Activated naive CD4-positive, alpha-beta T cell treated with anti-CD3 and anti-CD28 coated beads, Interleukin-2, amount 50 U/mL, for 72 hours (primary cell): ENCODE measurements around the gene TRA2A. TPM values are rescaled to one million over a fixed set of nuclear protein-coding genes. Genes with fewer than 3 reads are reported as not detected.
A peak's percentile ranks its signal among the peaks of the same experiment; 100 is the strongest.
"Not testable (repeated sequence)": the region's sequence is repeated elsewhere in the genome, so short reads cannot be mapped to it uniquely, and the experiment has no call there.

Source experiments
- ATAC-seq, 2 donors: fragments of 150-1000 bp; cut with Tn5 transposase; 2 replicates each; pipeline ENCODE4 v1.10.0; 2021; ENCODE audit warnings: mild to moderate bottlenecking in 2 of 2, moderate library complexity in 2 of 2
- DNase-seq, 2 donors: peaks; one replicate each; pipeline ENCODE4 v3.0.0; 2021 to 2022; ENCODE audit warnings: low spot score in 2 of 2
- H3K27ac Mint-ChIP-seq, 2 donors: one replicate each; pipeline ENCODE4 v1.8.0; 2022; ENCODE audit warnings: mild to moderate bottlenecking in 2 of 2, mixed read lengths in 2 of 2
- H3K36me3 Mint-ChIP-seq, 2 donors: one replicate each; pipeline ENCODE4 v1.8.0; 2022; ENCODE audit warnings: mixed read lengths in 2 of 2
- H3K9me3 Mint-ChIP-seq, 2 donors: one replicate each; pipeline ENCODE4 v1.8.0; 2022; ENCODE audit warnings: mixed read lengths in 2 of 2
- total RNA-seq, 2 donors: library from RNA; stranded (reverse); gene quantifications; one replicate each; pipeline ENCODE4 v1.2.3, GENCODE V29; 2022

The TRA2A gene
- 100 to 1,000 TPM in 1 of 2 donors, 10 to 100 TPM in 1; 85.8 to 114 TPM for total RNA-seq

DNA sequence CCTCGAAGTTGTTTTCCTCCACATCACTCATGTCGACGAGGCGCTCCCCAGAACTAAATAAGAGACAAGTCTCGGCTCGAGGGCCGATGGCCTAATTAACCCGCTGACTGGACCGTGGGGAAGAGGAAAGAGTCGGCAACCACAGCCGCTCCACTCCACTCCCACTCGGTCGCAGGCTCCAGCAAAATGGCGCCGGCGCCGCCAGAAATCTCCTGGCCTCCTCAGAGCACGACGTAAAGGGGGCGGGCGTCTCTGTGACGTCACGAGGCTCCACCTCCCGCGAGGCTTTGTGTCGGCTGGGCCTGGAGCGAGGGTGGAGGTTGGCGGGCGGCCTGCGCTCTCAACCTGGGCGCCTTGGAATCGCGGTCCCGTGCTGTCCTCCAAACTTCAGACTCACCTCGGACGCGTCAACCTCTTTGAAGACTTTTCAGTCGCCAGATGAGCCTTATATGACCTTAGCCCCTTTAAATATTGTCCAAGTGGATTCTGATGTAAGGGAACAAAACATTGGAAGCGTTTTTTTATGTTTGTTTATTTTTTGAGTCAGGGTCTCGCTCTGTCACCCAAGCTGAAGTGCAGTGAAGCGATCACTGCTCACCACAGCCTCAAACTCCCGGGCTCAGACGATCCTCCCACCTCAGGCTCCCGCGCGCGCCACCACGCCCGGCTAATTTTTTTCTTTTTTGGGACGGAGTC, at the start of gene TRA2A:
Gene TRA2A, minus strand, starts transcription at position 188 of the 696 bp plus-strand sequence. Its CDS starts 157 bp downstream, at position 31.
- ATAC-seq (peak; percentile 91 to 96), DNase-seq (peak; percentile 95 to 96)
- Mint-ChIP-seq H3K36me3 (peaks cover 21 to 31% of the 10 kb centered on the region in 2 donors), H3K9me3 (no peaks in the 10 kb centered on the region), H3K27ac (peak within 1 kb of the TSS; percentile 99 to 100)

DNA sequence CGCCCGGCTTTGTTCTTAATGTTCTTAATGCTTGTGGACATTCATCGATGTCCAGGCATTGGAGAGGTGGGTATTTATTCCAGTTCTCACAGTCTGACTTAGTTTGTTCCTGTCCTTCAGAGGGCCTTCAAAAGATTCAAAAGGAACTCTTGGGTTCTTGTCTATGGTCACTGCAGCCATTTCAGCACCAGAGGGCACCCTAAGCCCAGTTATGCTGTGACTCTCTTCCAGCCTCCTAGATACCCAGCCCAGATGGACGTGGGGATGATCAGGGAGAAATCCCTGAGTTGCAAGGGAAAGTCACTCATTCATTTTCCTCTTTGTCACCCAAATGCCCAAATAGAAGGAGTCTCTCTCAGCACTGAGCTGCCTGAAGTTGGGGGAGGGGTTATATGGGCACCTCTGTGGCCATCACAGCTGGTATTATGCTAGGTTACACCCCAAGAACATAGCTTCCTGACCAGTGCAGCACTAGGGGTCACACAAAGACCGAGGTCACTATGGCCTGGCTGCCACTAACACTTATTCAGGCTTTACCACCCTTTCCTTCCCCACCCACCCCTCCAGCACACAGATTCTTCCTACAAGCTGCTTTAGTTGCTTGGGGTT, 38.9 kb upstream of the TRA2A start:
- Mint-ChIP-seq H3K27ac (no peak overlapping the region), H3K9me3 (no peaks in the 10 kb centered on the region), H3K36me3 (no peaks in the 10 kb centered on the region)
- ATAC-seq, result peak; percentile 84 to 86
- DNase-seq, result peak in 1 of 2 donors; percentile 64

DNA sequence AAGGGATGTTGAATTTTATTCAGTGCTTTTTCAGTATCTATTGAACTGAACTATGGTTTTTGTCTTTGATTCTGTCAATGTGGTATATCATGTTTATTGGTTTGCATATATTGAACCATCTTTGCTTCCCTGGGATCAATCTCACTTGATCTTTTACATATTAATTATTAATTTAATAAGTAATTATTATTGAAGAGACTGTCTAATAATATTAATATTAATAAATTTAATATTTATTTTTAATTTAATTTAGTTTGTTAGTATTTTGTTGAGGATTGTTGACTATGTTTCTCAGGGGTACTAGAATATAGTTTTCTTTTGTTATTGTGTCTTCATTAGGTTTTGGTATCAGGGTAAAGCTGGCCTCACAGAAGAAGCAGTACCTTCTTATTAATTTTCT, 26.5 kb upstream of the TRA2A start:
- H3K9me3 Mint-ChIP-seq, result no peaks in the 10 kb centered on the region
- no peaks in the 10 kb centered on the region for H3K36me3 Mint-ChIP-seq

DNA sequence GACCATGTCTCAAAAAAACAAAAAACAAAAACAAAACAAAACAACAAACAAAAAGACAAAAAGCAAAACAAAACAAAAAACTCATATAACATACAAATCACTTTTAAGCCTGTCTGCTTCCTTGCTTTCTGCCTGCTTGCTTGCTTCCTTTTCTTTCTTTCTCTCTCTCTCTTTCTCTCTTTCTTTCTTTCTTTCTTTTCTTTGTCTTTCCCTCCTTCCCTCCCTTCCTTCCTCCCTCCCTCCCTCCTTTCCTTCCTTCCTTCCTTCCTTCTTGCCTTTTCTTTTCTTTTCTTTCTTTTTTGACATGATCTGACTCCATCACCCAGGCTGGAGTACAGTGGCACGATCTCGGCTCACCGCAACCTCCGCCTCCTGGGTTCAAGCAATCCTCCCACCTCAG, 15.9 kb upstream of the TRA2A start:
- no peak for ATAC-seq
- Mint-ChIP-seq H3K9me3 (no peaks in the 10 kb centered on the region), H3K27ac (no peak overlapping the region), H3K36me3 (no peaks in the 10 kb centered on the region)
- no peak for DNase-seq

More for the DNA sequence above, 26.5 kb upstream of the TRA2A start:
- no peak overlapping the region for H3K27ac Mint-ChIP-seq
- ATAC-seq, result no peak
- no peak for DNase-seq

DNA sequence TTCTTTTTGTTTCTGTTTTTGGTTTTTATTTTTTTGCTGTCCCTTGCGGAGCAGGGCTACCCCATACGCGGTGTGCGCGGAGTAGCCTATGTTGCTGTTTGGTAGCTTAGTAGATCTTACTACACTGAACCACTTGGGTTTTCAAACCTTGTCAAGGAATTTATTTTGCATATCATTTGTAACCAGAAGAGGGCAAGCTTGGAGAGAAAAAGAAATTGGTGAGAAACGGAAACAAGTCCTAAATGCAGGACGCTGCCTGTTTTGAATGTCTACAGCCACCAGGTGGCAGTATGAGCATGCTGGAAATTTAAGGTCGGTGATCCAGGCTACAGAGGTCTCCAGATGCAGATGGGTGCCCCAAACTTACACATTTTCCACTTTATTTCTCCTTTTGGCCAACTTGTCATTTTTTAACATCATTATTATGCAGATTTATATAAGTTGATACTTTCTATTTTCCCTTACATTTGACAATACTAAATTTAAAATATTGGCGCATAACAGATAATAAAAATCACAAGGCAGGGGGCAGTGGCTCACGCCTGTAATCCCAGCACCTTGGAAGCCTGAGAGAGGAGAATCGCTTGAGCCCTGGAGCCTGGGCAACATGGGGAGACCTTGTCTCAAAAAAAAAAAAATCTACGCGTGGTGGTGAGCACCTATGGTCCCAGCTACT, 15.3 kb upstream of the TRA2A start:
- Mint-ChIP-seq H3K36me3 (no peaks in the 10 kb centered on the region), H3K9me3 (no peaks in the 10 kb centered on the region), H3K27ac (no peak overlapping the region)
- DNase-seq (peak; percentile 72), ATAC-seq (peak; percentile 85)

DNA sequence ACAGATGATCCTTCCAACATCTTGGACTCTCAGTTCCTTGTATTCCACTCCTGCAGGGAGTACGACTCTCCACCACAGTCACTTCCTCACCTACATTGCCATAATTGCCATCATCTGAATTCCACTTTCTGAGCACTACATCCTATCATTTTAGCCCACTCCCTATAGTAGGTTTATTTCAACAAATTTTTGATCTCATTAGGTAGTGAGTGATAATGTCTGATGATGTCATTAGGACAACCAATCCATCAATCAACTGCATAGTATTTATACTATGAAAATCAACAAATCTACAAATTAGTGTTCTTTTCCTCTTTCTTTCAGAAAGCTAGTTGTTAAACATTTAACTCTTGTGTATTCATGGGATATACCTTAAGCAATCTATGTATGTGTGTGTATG, 13.7 kb upstream of the TRA2A start:
- ATAC-seq, result no peak
- no peak for DNase-seq
- H3K36me3 Mint-ChIP-seq, result no peaks in the 10 kb centered on the region
- H3K27ac Mint-ChIP-seq, result no peak overlapping the region
- H3K9me3 Mint-ChIP-seq, result no peaks in the 10 kb centered on the region

DNA sequence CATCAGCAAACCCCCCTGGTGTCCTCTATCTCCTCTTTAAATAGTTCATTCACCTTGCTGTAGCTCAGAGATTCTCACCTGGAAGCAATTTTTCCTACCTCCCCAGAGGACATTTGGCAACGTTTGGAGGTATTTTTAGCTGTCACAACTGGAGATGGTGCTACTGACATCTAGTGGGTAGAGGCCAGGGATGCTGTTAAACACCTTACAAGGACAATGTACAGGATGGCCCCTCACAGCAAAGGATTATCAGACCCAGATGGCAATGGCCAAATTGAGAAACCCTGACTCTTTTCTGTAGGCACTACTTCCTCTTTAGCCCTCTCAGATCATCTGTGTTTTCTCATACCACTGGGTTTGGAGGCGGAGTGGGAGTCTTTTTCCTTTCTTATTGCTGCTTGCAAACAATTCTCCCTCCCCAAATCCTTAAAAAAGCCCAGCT, 13.2 kb upstream of the TRA2A start:
- DNase-seq (no peak), ATAC-seq (no peak)
- Mint-ChIP-seq H3K27ac (no peak overlapping the region), H3K36me3 (no peaks in the 10 kb centered on the region), H3K9me3 (no peaks in the 10 kb centered on the region)

DNA sequence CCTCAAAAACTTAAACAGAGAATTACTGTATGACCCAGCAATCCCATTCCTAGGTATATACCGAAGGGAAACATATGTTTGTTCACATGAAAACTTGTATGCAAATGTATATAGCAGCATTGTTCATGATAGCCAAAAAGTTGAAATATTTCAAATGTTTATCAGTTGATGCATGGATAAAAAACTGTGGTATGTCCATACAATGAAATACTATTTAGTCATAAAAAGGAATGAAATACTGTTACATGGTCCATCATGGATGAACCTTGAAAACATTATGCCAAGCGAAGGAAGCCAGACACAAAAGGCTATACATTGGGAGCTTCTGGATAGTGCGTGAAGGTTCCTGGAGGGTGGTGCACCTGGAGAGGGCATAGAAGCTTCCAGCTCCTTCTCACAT, 11.0 kb upstream of the TRA2A start:
- ATAC-seq (no peak), DNase-seq (no peak)
- Mint-ChIP-seq H3K27ac (no peak overlapping the region), H3K9me3 (no peaks in the 10 kb centered on the region), H3K36me3 (no peaks in the 10 kb centered on the region)

DNA sequence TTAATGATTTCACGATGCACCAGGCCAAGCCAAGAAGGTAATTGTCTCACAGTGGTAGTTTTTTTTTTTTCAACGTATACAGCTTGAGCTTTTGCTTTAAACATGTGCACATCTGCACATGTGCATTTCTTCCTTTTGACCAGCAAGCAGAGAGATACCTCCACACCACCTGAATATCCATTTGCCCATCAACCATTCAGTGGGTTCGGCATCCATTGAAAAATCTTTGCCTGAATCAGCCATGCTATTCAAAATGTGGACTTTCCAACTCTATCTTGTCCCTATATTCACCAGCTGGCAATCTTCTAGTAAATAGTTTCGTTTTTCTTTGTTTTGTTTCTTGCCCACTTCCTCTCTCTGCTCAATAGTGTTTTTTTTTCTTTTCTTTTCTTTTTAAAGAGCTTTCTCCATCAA, 7.7 kb upstream of the TRA2A start:
- Mint-ChIP-seq H3K36me3 (no peaks in the 10 kb centered on the region), H3K9me3 (no peaks in the 10 kb centered on the region), H3K27ac (peak overlapping the region; percentile 70 to 82)
- DNase-seq (no peak), ATAC-seq (peak; percentile 24 to 34)

DNA sequence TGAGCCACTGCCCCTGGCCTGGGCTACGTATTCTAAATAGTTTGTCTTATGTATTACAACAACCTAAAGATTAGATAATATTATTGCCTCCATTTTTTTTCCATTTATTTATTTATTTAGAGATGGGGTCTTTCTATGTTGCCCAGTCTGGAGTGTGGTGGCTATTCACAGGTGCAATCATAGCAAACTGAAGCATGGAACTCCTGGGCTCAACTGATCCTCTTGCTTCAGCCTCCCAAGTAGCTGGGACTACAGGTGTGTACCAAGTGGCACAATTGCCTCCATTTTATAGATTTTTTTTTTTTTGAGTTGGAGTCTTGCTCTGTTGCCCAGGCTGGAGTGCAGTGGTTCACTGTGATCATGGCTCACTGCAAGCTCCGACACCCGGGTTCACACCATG, 6.5 kb upstream of the TRA2A start:
- H3K36me3 Mint-ChIP-seq, result no peaks in the 10 kb centered on the region
- H3K27ac Mint-ChIP-seq, result no peak overlapping the region
- ATAC-seq (no peak), DNase-seq (no peak)
- no peaks in the 10 kb centered on the region for H3K9me3 Mint-ChIP-seq

DNA sequence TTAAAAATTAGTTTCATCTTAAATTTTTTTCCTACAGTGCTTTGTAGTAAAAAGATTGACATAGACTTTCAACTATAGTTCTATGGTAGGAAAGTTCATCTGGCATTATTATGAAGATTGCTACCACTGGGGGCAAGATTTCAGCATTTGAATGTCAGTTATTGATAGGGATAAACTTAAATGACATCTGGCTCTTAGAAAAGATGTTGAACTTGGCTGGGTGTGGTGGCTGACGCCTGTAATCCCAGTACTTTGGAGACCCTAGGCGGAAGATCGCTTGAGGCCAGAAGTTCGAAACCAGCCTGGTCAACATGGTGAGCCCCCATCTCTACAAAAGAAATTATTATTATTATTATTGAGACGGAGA, 1.4 kb upstream of the TRA2A start:
- H3K27ac Mint-ChIP-seq, result peak overlapping the region; percentile 34 to 99
- ATAC-seq (no peak), DNase-seq (no peak)
- peaks cover 21 to 31% of the 10 kb centered on the region in 2 donors for H3K36me3 Mint-ChIP-seq
- no peaks in the 10 kb centered on the region for H3K9me3 Mint-ChIP-seq

DNA sequence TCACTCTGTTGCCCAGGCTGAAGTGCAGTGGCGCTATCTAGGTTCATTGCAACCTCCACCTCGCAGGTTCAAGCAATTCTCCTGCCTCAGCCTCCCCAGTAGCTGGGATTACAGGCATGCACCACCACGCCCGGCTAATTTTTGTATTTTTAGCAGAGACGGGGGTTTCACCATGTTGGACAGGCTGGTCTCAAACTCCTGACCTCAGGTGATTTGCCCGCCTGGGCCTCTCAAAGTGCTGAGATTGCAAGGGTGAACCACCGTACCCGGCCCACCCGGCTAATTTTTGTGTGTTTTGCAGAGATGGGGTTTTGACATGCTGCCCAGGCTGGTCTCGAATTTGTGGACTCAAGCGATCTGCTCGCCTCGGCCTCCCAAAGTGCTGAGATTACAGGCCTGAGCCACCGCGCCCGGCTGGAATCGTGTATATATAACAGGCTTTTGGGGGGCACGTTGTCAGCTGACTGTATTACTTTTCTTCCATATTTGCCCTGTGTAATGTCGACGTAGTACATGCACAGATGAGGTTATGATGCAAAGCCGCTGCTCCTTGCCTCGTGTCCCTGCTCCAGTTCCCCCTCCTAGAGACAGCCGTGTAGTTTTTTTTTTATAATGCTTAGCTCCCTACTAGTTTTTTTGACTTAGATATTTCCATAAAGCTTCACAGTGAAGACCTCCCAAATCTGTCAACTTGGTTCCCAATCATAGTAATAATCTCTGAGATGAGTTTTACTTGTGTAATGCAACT, 883 bp upstream of the TRA2A start:
- Mint-ChIP-seq H3K9me3 (no peaks in the 10 kb centered on the region), H3K36me3 (peaks cover 21 to 31% of the 10 kb centered on the region in 2 donors), H3K27ac (peak overlapping the region; percentile 99 to 100)
- DNase-seq (no peak), ATAC-seq (no peak)

DNA sequence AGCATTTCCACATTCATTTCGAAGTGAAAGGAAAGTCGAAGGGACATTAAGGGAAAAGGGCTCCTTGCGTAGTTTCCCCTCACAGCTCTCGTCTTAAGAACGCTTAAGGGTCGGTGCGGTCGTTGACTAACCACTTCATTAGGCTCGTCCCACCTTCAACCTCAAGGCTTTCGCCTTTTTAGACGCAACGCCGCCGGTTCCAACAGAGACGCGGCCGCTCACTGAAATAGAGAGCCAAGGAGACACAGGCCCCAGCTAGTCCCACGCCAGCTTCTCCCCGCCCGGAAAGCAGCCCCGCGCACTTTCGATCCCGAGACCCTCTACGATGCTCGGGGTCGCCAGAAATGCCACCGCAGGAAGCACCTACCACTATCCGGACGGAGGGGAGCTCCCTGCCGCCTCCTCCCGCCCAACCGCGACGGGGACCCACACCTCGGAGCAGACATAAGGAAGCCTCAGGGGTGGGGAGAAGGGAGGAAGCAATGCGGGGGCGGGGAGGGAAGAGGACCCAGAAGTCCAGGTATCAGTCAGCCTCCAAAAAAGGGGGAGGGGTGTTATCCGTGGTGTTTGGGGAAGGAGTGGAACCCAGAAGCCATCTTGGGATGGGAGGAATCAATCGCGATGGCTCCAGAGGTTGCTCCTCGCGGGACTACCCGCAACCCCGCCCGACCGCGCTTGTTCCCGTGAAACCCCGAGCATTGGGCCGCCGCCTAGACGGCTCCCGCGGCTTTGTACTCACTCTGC, 559 bp downstream of the TRA2A start:
- ATAC-seq (peak; percentile 58 to 63), DNase-seq (peak; percentile 41 to 85)
- H3K9me3 Mint-ChIP-seq, result no peaks in the 10 kb centered on the region
- H3K36me3 Mint-ChIP-seq, result peaks cover 21 to 31% of the 10 kb centered on the region in 2 donors
- H3K27ac Mint-ChIP-seq, result peak overlapping the region; percentile 99 to 100

DNA sequence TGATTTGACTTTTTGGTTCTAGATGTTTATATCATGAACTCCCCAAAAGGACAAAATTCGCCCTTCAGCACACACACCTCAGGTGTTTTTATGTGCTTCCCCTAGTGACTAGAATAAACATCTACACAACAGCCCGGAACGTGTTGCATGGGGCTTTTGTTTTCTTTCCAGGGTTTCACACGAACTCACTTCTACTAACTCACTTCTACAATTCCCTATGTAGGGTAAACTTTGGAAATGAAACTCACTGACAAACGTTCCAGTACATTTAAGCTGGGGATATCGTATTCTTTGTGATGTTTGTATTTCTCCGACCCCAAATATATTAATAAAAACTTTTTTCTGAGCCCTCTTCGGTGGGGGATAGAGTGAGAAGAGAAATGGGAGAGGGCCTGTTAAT, 1.4 kb downstream of the TRA2A start:
- ATAC-seq, result no peak
- H3K9me3 Mint-ChIP-seq, result no peaks in the 10 kb centered on the region

DNA sequence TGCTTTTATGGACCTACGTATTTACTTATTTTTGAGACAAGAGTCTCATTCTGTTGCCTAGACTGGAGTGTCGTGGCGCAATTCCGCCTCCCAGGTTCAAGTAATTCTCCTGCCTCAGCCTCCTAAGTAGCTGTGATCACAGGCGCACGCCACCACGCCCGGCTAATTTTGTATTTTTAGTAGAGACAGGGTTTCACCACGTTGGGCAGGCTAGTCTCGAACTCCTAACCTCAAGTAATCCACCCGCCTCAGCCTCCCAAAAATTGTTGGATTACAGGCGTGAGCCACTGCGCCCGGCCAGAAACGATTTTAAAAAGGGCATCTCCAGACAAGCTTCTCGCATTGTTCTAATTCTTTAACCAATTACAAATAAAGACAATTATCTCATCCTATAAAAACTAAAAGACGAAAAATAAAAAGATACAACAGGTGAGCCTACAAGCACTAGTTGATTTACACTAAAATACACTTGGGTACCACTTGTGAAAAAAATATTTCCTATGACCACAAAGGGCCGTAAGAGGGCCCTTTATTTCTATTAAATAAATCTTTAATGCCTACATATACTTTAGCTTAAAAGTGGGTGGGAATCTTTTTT, 2.4 kb downstream of the TRA2A start:
- no peaks in the 10 kb centered on the region for H3K9me3 Mint-ChIP-seq
- H3K27ac Mint-ChIP-seq, result peak overlapping the region; percentile 72 to 99
- ATAC-seq, result no peak
- peaks cover 21 to 39% of the 10 kb centered on the region in 2 donors for H3K36me3 Mint-ChIP-seq
- no peak for DNase-seq

More for the DNA sequence above, 1.4 kb downstream of the TRA2A start:
- peak overlapping the region; percentile 99 to 100 for H3K27ac Mint-ChIP-seq
- peak in 1 of 2 donors; percentile 33 for DNase-seq
- peaks cover 21 to 34% of the 10 kb centered on the region in 2 donors for H3K36me3 Mint-ChIP-seq

DNA sequence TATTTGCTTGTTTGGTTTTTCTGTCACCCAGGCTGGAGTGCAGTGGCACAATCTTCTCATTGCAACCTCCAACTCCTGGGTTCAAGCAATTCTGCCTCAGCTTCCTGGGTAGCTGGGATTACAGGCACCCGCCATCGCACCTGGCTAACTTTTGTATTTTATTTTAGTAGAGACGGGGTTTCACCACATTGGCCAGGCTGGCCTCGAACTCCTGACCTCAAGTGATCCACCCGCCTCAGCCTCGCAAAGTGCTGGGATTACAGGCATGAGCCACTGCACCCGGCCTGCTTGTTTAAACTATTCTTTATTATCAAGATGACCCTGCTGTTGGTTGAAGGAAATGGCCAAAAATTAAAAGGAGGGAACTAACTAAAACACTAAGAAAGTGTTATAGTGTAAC, 6.2 kb downstream of the TRA2A start:
- H3K36me3 Mint-ChIP-seq, result peaks cover 16 to 40% of the 10 kb centered on the region in 2 donors
- not testable (repeated sequence) for H3K27ac Mint-ChIP-seq, H3K9me3 Mint-ChIP-seq, ATAC-seq, DNase-seq
